GM06990 (cell line): ENCODE measurements around the gene MAML1.
"Not testable (repeated sequence)": the region's sequence is repeated elsewhere in the genome, so short reads cannot be mapped to it uniquely, and the experiment has no call there.

Experiments
- DNase-seq: peaks from one replicate; pipeline ENCODE4 v3.0.0-alpha.2; 2011; ENCODE audit not compliant: insufficient read length; ENCODE audit errors: extremely low read depth
- H3K27me3 ChIP-seq: replicated peaks from 2 replicates; pipeline ENCODE4 v1.6.0; 2011; ENCODE audit warnings: low read length; ENCODE audit not compliant: control insufficient read depth, insufficient read depth
- H3K36me3 ChIP-seq: 2 replicates; pipeline ENCODE4 v1.5.1; 2011; ENCODE audit warnings: low read length; ENCODE audit not compliant: control insufficient read depth, insufficient read depth
- H3K4me3 ChIP-seq: replicated peaks from 2 replicates; pipeline ENCODE4 v1.5.1; 2011; ENCODE audit warnings: low read depth, mild to moderate bottlenecking, control low read depth, low read length
- CTCF ChIP-seq: IDR thresholded peaks from 2 replicates; pipeline ENCODE4 v1.5.1; 2011; ENCODE audit warnings: low read length, control low read depth, mild to moderate bottlenecking, inconsistent platforms; ENCODE audit not compliant: insufficient read depth, poor library complexity, severe bottlenecking

The MAML1 gene, protein sequence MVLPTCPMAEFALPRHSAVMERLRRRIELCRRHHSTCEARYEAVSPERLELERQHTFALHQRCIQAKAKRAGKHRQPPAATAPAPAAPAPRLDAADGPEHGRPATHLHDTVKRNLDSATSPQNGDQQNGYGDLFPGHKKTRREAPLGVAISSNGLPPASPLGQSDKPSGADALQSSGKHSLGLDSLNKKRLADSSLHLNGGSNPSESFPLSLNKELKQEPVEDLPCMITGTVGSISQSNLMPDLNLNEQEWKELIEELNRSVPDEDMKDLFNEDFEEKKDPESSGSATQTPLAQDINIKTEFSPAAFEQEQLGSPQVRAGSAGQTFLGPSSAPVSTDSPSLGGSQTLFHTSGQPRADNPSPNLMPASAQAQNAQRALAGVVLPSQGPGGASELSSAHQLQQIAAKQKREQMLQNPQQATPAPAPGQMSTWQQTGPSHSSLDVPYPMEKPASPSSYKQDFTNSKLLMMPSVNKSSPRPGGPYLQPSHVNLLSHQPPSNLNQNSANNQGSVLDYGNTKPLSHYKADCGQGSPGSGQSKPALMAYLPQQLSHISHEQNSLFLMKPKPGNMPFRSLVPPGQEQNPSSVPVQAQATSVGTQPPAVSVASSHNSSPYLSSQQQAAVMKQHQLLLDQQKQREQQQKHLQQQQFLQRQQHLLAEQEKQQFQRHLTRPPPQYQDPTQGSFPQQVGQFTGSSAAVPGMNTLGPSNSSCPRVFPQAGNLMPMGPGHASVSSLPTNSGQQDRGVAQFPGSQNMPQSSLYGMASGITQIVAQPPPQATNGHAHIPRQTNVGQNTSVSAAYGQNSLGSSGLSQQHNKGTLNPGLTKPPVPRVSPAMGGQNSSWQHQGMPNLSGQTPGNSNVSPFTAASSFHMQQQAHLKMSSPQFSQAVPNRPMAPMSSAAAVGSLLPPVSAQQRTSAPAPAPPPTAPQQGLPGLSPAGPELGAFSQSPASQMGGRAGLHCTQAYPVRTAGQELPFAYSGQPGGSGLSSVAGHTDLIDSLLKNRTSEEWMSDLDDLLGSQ

GRCh38 chr5:179732412-179732917 is at the start of gene MAML1:
Gene MAML1 (plus strand): TSS chr5:179732822. CDS start chr5:179733113, 291 bp downstream.
- H3K36me3 ChIP-seq, result peaks cover 7% of the 10 kb centered on the region
- no peak for TF ChIP-seq CTCF
- peak; percentile 99 for DNase-seq
- no peaks in the 10 kb centered on the region for H3K27me3 ChIP-seq
- peak within 1 kb of the TSS; percentile 76 for H3K4me3 ChIP-seq

GRCh38 chr5:179689212-179689611 is 43.4 kb upstream of the MAML1 start:
- H3K36me3 ChIP-seq, H3K4me3 ChIP-seq, H3K27me3 ChIP-seq, DNase-seq: not testable (repeated sequence)

- H3K36me3 ChIP-seq, result no peaks in the 10 kb centered on the region
- no peaks in the 10 kb centered on the region for H3K27me3 ChIP-seq
- no peak overlapping the region for H3K4me3 ChIP-seq
- DNase-seq, result no peak
- no peak for TF ChIP-seq CTCF
Measured at GRCh38 chr5:179694561-179694960, 38.1 kb upstream of the MAML1 start.

DNA sequence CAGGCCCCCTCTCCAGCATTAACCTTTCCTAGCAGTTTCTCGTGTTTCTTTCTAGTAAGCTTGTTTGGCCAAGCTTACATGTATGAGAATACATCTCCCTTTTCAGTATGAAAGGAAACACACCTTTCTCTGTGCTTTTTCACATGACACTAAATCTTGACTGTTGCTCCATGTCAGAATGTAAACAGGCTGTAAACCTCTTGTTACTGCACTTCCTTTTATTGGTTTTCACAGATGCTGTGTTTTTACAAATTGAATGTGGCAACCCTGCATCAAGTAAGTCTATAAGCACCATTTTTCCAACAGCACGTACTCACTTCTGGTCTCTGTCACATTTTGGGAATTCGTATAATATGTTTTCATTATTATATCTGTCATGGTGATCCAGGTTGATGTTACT is 36.0 kb upstream of the MAML1 start:
- Histone ChIP-seq H3K27me3 (no peaks in the 10 kb centered on the region), H3K4me3 (no peak overlapping the region), H3K36me3 (peaks cover 2% of the 10 kb centered on the region)
- TF ChIP-seq CTCF, result no peak
- no peak for DNase-seq

GRCh38 chr5:179697108-179697507 is 35.5 kb upstream of the MAML1 start:
- Histone ChIP-seq H3K36me3 (peaks cover 2% of the 10 kb centered on the region), H3K4me3 (peak overlapping the region; percentile 12; the same call in 1 of the 2 replicates), H3K27me3 (no peaks in the 10 kb centered on the region)
- TF ChIP-seq CTCF, result no peak
- no peak for DNase-seq

DNA sequence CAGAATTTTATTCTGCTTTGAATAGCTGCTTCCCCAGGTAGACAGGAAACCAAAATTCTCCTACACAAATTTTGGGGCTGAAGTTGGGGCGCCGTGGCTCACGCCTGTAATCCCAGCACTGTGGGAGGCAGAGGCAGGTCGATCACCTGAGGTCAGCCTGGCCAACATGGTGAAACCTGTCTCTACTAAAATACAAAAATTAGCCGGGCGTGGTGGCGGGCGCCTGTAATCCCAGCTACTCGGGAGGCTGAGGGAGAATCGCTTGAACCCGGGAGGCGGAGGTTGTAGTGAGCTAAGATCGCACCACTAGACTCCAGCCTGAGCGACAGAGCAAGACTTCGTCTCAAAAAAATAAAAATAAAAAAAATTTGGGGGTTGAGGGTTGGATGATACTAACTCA is 35.1 kb upstream of the MAML1 start:
- not testable (repeated sequence) for H3K27me3 ChIP-seq, H3K36me3 ChIP-seq, DNase-seq
- peak overlapping the region; percentile 83 for H3K4me3 ChIP-seq
